ENCODE results near the gene ZNF334.
A peak's percentile ranks its signal among the peaks of the same experiment; 100 is the strongest.

ZNF334 gene

GRCh38 chr20:46512943-46513844 is at the start of gene ZNF334:
Gene ZNF334, minus strand, starts transcription at chr20:46513559. Its CDS starts 1,457 bp downstream, at chr20:46512102.
- DNase-seq (ENCODE audit: low read depth): peak; percentile 22

GRCh38 chr20:46562373-46563169 is 49.2 kb upstream of the ZNF334 start:
- peak; percentile 53 for DNase-seq (ENCODE audit: low read depth)

GRCh38 chr20:46562009-46562372 is 48.6 kb upstream of the ZNF334 start:
- DNase-seq (ENCODE audit: low read depth): no peak

GRCh38 chr20:46559685-46560440 is 46.5 kb upstream of the ZNF334 start:
- DNase-seq (ENCODE audit: low read depth): no peak

GRCh38 chr20:46559001-46559400 is 45.6 kb upstream of the ZNF334 start:
- DNase-seq (ENCODE audit: low read depth): no peak

- no peak for DNase-seq (ENCODE audit: low read depth)
These were observed 45.2 kb upstream of the ZNF334 start for GRCh38 chr20:46558511-46558959.

- no peak for DNase-seq (ENCODE audit: low read depth)
These were observed 44.0 kb upstream of the ZNF334 start for GRCh38 chr20:46557231-46557956.

- no peak for DNase-seq (ENCODE audit: low read depth)
These were observed 42.1 kb upstream of the ZNF334 start for GRCh38 chr20:46555370-46555956.

GRCh38 chr20:46554828-46555227 is 41.5 kb upstream of the ZNF334 start:
- no peak for DNase-seq (ENCODE audit: low read depth)

- DNase-seq (ENCODE audit: low read depth): no peak
These were observed 40.6 kb upstream of the ZNF334 start for GRCh38 chr20:46553926-46554325.

GRCh38 chr20:46552460-46553420 is 39.4 kb upstream of the ZNF334 start:
- DNase-seq (ENCODE audit: low read depth): no peak

- DNase-seq (ENCODE audit: low read depth): no peak
These were observed 38.4 kb upstream of the ZNF334 start for GRCh38 chr20:46551522-46552381.

- no peak for DNase-seq (ENCODE audit: low read depth)
These were observed 37.1 kb upstream of the ZNF334 start, which contains the start of gene OCSTAMP for GRCh38 chr20:46550461-46550860. Gene OCSTAMP, minus strand, starts transcription at chr20:46550654. Its CDS starts 94 bp downstream, at chr20:46550560.

- no peak for DNase-seq (ENCODE audit: low read depth)
These were observed 36.0 kb upstream of the ZNF334 start for GRCh38 chr20:46549188-46549972.

- no peak for DNase-seq (ENCODE audit: low read depth)
These were observed 35.3 kb upstream of the ZNF334 start for GRCh38 chr20:46548688-46549087.

- no peak for DNase-seq (ENCODE audit: low read depth)
These were observed 34.6 kb upstream of the ZNF334 start for GRCh38 chr20:46547995-46548394.

GRCh38 chr20:46546936-46547335 is 33.6 kb upstream of the ZNF334 start:
- no peak for DNase-seq (ENCODE audit: low read depth)

GRCh38 chr20:46546298-46546697 is 32.9 kb upstream of the ZNF334 start:
- no peak for DNase-seq (ENCODE audit: low read depth)

Data from stimulated activated CD8-positive, alpha-beta memory T cell treated with anti-CD3 and anti-CD28 coated beads, Interleukin-4, amount 100 ng/mL, for 24 hours (primary cell).